CD4-positive, alpha-beta T cell (primary cell): ENCODE results near the gene ADGRA1. TPM values are rescaled to one million over a fixed set of nuclear protein-coding genes. Genes with fewer than 3 reads are reported as not detected.
A peak's percentile ranks its signal among the peaks of the same experiment; 100 is the strongest.
"Not testable (repeated sequence)": the region's sequence is repeated elsewhere in the genome, so short reads cannot be mapped to it uniquely, and the experiment has no call there.

Experiments
- ATAC-seq: fragments of 200-7000 bp; cut with Tn5 transposase; one replicate; pipeline ENCODE4 v1.10.0; 2022; ENCODE audit warnings: mild to moderate bottlenecking; ENCODE audit not compliant: poor library complexity
- CTCF ChIA-PET: fragments of 350-600 bp; sonication (Branson Sonifier 250); formaldehyde crosslinking; loops from one replicate; lab custom pipeline; 2021; ENCODE audit warnings: antibody characterized with exemption, inconsistent platforms; lab: Charles Lee
- POLR2A ChIA-PET: fragments of 350-600 bp; sonication (Branson Sonifier 250); formaldehyde crosslinking; loops from one replicate; lab custom pipeline; 2021; ENCODE audit warnings: antibody characterized with exemption, inconsistent platforms; lab: Charles Lee
- DNase-seq, 14 experiments: peaks; one replicate each; pipeline ENCODE4 v3.0.0-alpha.2; 2013 to 2020; ENCODE audit warnings: mixed read lengths in 2 of 14
- H3K27ac ChIP-seq, 2 donors: one replicate each; pipeline versions ENCODE4 v1.5.1 to v1.7.0; 2013; ENCODE audit warnings: low read length in 2 of 2, low read depth in 1 of 2, mild to moderate bottlenecking in 1 of 2
- H3K27me3 ChIP-seq, 2 experiments: 1 replicate in 1 of 2; 2 replicates in 1 of 2; pipeline versions ENCODE4 v1.6.1 to v1.7.0; 2013; ENCODE audit warnings: low read length in 2 of 2, control low read depth in 1 of 2, mild to moderate bottlenecking in 1 of 2, moderate library complexity in 1 of 2; ENCODE audit not compliant: insufficient read depth in 2 of 2, control insufficient read depth in 1 of 2
- H3K36me3 ChIP-seq: one replicate; pipeline ENCODE4 v1.6.1; 2013; ENCODE audit warnings: low read length, control low read depth; ENCODE audit not compliant: insufficient read depth
- H3K4me1 ChIP-seq: one replicate; pipeline ENCODE4 v1.6.1; 2013; ENCODE audit warnings: low read length, control low read depth; ENCODE audit not compliant: insufficient read depth
- H3K4me3 ChIP-seq: one replicate; pipeline ENCODE4 v1.5.1; 2013; ENCODE audit warnings: mild to moderate bottlenecking, low read length, moderate library complexity
- H3K9me3 ChIP-seq, 2 experiments: 1 replicate in 1 of 2; 2 replicates in 1 of 2; pipeline versions ENCODE4 v1.6.1 to v1.7.0; 2013; ENCODE audit warnings: low read length in 2 of 2, mild to moderate bottlenecking in 2 of 2, control low read depth in 1 of 2, moderate library complexity in 1 of 2; ENCODE audit not compliant: control insufficient read depth in 1 of 2, insufficient read depth in 1 of 2
- H3K27ac Mint-ChIP-seq: one replicate; pipeline ENCODE4 v1.8.0; 2020; ENCODE audit warnings: mixed read lengths
- H3K27me3 Mint-ChIP-seq: one replicate; pipeline ENCODE4 v1.8.0; 2021; ENCODE audit warnings: mixed read lengths
- H3K36me3 Mint-ChIP-seq: one replicate; pipeline ENCODE4 v1.8.0; 2021; ENCODE audit warnings: low read depth, mixed read lengths
- H3K4me1 Mint-ChIP-seq: one replicate; pipeline ENCODE4 v1.8.0; 2021; ENCODE audit warnings: low read depth, mixed read lengths
- H3K4me3 Mint-ChIP-seq: one replicate; pipeline ENCODE4 v1.8.0; 2020; ENCODE audit warnings: mild to moderate bottlenecking, mixed read lengths
- H3K9me3 Mint-ChIP-seq: one replicate; pipeline ENCODE4 v1.8.0; 2020; ENCODE audit warnings: mixed read lengths
- CTCF ChIP-seq: fragments of 200-600 bp; IDR thresholded peaks from one replicate; pipeline ENCODE4 v1.8.0; 2022; ENCODE audit warnings: antibody characterized with exemption, mild to moderate bottlenecking
- intact Hi-C, 2 experiments: fragments of 100-400 bp; cut with DNase I in 1 of 2; cut with micrococcal nuclease in 1 of 2; formaldehyde crosslinking; loops; one replicate each; pipeline versions ENCODE4 v1.15.1 to v1.9.0; 2023 to 2025; cut with DNase I, micrococcal nuclease
- total RNA-seq, 174 experiments: library from RNA in 2 of 174; stranded (reverse) in 2 of 174; gene quantifications; one replicate each; pipeline ENCODE4 v1.2.3 and lab custom pipeline; 2021 to 2026

Gene ADGRA1
- total RNA-seq, 2 experiments from 2014 or later = not detected

GRCh38 chr10:133133471-133134231 is 45.9 kb downstream of the ADGRA1 start:
- peak in 3 of 14 experiments; percentile 2 to 31 (median 10) for DNase-seq
- CTCF ChIA-PET = no interaction called here
- Histone ChIP-seq H3K4me1 (no peaks in the 10 kb centered on the region), H3K4me3 (no peak overlapping the region), H3K9me3 (peaks cover 0 to 17% of the 10 kb centered on the region in 2 experiments), H3K27me3 (no peaks in the 10 kb centered on the region), H3K27ac (no peak overlapping the region), H3K36me3 (no peaks in the 10 kb centered on the region)
- no peak for ATAC-seq
- TF ChIP-seq CTCF = no peak
- intact Hi-C loops = no loop called here
- no peaks in the 10 kb centered on the region for H3K4me1 Mint-ChIP-seq
- no peaks in the 10 kb centered on the region for H3K9me3 Mint-ChIP-seq
- H3K36me3 Mint-ChIP-seq = no peaks in the 10 kb centered on the region
- H3K27me3 Mint-ChIP-seq = no peaks in the 10 kb centered on the region
- no peak overlapping the region for H3K4me3 Mint-ChIP-seq
- POLR2A ChIA-PET = no interaction called here
- H3K27ac Mint-ChIP-seq = no peak overlapping the region

- Mint-ChIP-seq H3K27ac (no peak overlapping the region), H3K36me3 (no peaks in the 10 kb centered on the region), H3K4me3 (no peak overlapping the region), H3K27me3 (no peaks in the 10 kb centered on the region), H3K4me1 (no peaks in the 10 kb centered on the region), H3K9me3 (no peaks in the 10 kb centered on the region)
- no peak for ATAC-seq
- TF ChIP-seq CTCF = no peak
- ChIA-PET CTCF (no interaction called here), POLR2A (no interaction called here)
- Histone ChIP-seq H3K9me3 (peaks cover 0 to 10% of the 10 kb centered on the region in 2 experiments), H3K36me3 (no peaks in the 10 kb centered on the region), H3K4me3 (no peak overlapping the region), H3K27ac (no peak overlapping the region), H3K4me1 (no peaks in the 10 kb centered on the region), H3K27me3 (no peaks in the 10 kb centered on the region)
- intact Hi-C loops = no loop called here
- peak in 2 of 14 experiments; percentile 10 to 31 for DNase-seq
Measured at GRCh38 chr10:133134411-133135115, 46.8 kb downstream of the ADGRA1 start.

- no peak overlapping the region for H3K27ac Mint-ChIP-seq
- ATAC-seq (no peak), DNase-seq (peak in 1 of 14 experiments; percentile 7)
Measured at GRCh38 chr10:133135116-133135465, 47.4 kb downstream of the ADGRA1 start.

GRCh38 chr10:133137486-133138145 is 49.9 kb downstream of the ADGRA1 start:
- intact Hi-C loops, POLR2A ChIA-PET, H3K4me3 ChIP-seq, H3K27ac ChIP-seq, H3K36me3 Mint-ChIP-seq, ATAC-seq, H3K4me1 ChIP-seq, H3K27me3 ChIP-seq, H3K36me3 ChIP-seq, H3K9me3 ChIP-seq, CTCF ChIA-PET, H3K27me3 Mint-ChIP-seq, H3K4me3 Mint-ChIP-seq, H3K27ac Mint-ChIP-seq, H3K9me3 Mint-ChIP-seq, H3K4me1 Mint-ChIP-seq: not testable (repeated sequence)
- DNase-seq = peak in 3 of 14 experiments; percentile 4 to 32 (median 7)

More at GRCh38 chr10:133135116-133135465, 47.4 kb downstream of the ADGRA1 start:
- H3K4me3 ChIP-seq = no peak overlapping the region
- no peaks in the 10 kb centered on the region for H3K4me1 ChIP-seq
- no peaks in the 10 kb centered on the region for H3K36me3 ChIP-seq
- ChIA-PET CTCF (no interaction called here), POLR2A (no interaction called here)
- H3K9me3 ChIP-seq = peaks cover 0 to 5% of the 10 kb centered on the region in 2 experiments
- no peaks in the 10 kb centered on the region for H3K27me3 ChIP-seq
- Mint-ChIP-seq H3K9me3 (no peaks in the 10 kb centered on the region), H3K4me3 (no peak overlapping the region), H3K36me3 (no peaks in the 10 kb centered on the region), H3K27me3 (no peaks in the 10 kb centered on the region), H3K4me1 (no peaks in the 10 kb centered on the region)
- intact Hi-C loops = no loop called here
- H3K27ac ChIP-seq = no peak overlapping the region
- no peak for TF ChIP-seq CTCF
